NB4 (cell line): Measurements from ENCODE around the gene VRK3.
A peak's percentile ranks its signal among the peaks of the same experiment; 100 is the strongest.

Experiments
- DNase-seq: peaks from one replicate; pipeline ENCODE4 v3.0.0; 2010; ENCODE audit warnings: low read depth
- H3K4me3 ChIP-seq: one replicate; pipeline ENCODE4 v1.5.1; 2011; ENCODE audit warnings: mild to moderate bottlenecking, low read depth, low read length, moderate library complexity
- CTCF ChIP-seq: IDR thresholded peaks from one replicate; pipeline ENCODE4 v1.5.1; 2012; ENCODE audit warnings: low read depth, low read length
- MYC ChIP-seq: IDR thresholded peaks from 2 replicates; pipeline ENCODE4 v1.6.1; 2011; ENCODE audit warnings: low read depth, low read length
- POLR2A ChIP-seq: IDR thresholded peaks from 2 replicates; pipeline ENCODE4 v1.6.1; 2011; ENCODE audit warnings: mild to moderate bottlenecking; ENCODE audit not compliant: insufficient read length; ENCODE audit errors: extremely low read depth
- TF ChIP-seq, protein P1 (sequence below): IDR thresholded peaks from 2 replicates; pipeline ENCODE4 v1.6.1; 2011; ENCODE audit warnings: low read depth, low read length

Gene VRK3

GRCh38 chr19:50022823-50023222 lies 2.3 kb downstream of the VRK3 start:
- no peak overlapping the region for H3K4me3 ChIP-seq
- TF ChIP-seq, protein P1, sequence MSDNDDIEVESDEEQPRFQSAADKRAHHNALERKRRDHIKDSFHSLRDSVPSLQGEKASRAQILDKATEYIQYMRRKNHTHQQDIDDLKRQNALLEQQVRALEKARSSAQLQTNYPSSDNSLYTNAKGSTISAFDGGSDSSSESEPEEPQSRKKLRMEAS, result no peak
- TF ChIP-seq CTCF (no peak), POLR2A (no peak), MYC (no peak)

GRCh38 chr19:50020481-50020880 lies 4.7 kb downstream of the VRK3 start:
- DNase-seq, result no peak
- no peak overlapping the region for H3K4me3 ChIP-seq
- TF ChIP-seq, protein P1, result no peak
- TF ChIP-seq POLR2A (no peak), MYC (no peak), CTCF (no peak)

More at GRCh38 chr19:50022823-50023222, 2.3 kb downstream of the VRK3 start:
- DNase-seq, result no peak

- TF ChIP-seq POLR2A (no peak), CTCF (no peak), MYC (no peak)
- TF ChIP-seq, protein P1, result no peak
- H3K4me3 ChIP-seq, result no peak overlapping the region
- DNase-seq, result no peak
These were observed 8.9 kb downstream of the VRK3 start for GRCh38 chr19:50016225-50016807.

DNA sequence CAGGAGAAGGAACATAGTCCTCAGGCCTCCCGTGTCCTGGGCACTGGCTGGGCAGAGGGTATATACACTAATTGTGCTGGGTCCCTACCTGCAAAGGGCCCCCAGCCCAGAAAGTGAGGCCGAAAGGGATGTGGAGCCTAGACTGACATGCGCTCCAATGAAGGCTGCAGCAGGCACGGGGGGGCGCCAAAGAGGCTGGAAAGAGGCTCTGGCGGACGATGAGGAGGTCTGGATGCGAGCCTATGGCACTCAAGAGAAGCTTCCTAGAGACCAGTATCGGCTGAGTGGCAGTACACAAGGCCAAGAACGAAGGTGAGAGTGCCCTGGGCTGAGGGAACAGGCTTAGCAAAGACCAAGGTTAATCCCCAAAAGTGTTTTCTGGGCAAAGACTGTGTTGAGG lies 16.6 kb downstream of the VRK3 start:
- TF ChIP-seq CTCF (peak; percentile 31), POLR2A (no peak)
- H3K4me3 ChIP-seq, result no peak overlapping the region
- peak; percentile 33 for DNase-seq

GRCh38 chr19:50007947-50008346 lies 17.2 kb downstream of the VRK3 start:
- no peak for DNase-seq
- TF ChIP-seq, protein P1, result no peak
- TF ChIP-seq POLR2A (no peak), CTCF (no peak), MYC (no peak)

DNA sequence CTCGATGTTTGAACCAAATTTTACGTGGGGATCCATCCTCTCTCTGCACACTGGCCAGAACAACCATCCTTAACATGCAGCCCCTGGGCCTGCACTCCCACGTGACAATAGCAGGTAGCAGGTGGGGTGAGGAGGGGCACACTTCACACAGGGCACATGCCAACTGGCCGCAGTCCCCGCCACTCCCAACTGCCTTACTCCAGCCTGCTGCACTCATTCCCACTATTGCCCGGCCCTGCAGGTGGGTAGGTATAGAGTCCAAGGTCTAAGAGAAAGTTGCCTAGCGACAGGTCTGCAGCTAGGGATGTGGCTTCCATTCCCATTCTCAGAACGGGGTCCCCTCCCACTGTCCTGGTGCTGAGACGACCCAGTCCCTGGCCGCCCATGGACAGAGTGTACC lies 18.0 kb downstream of the VRK3 start:
- TF ChIP-seq, protein P1, result no peak
- no peak for TF ChIP-seq MYC
- TF ChIP-seq CTCF, result no peak
- no peak for TF ChIP-seq POLR2A
- no peak for DNase-seq
- no peak overlapping the region for H3K4me3 ChIP-seq

More at GRCh38 chr19:50007947-50008346, 17.2 kb downstream of the VRK3 start:
- no peak overlapping the region for H3K4me3 ChIP-seq
